ENCODE measurements around the gene NKIRAS2.

DNA sequence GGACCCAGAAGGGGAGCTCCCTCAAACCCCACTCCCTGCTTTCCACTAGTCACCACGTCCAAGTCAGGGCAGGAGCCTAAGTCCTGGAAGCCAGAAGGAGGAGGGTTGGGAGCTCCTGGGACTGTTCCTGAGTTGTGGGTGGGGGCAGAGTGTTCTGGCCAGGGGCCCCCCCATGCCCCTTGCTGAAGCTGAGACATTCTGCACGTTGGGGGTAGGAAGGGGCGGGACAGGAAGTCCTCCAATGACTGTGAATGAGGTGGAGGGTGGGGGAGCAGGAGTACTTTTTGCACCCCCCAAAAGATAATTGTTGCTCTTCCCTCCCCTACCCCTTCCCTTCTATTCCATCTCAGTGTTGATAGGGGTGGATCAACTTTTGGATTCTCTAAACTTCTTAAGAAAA lies 51.9 kb downstream of the NKIRAS2 start:
- no peak for TF ChIP-seq CTCF (IDR thresholded peaks at IDR 0.05)
- no peak for TF ChIP-seq POLR2A (IDR thresholded peaks at IDR 0.05)
